Kasumi-1 (cell line): Measurements from ENCODE around the gene PRPSAP2.
A peak's percentile ranks its signal among the peaks of the same experiment; 100 is the strongest.

Experiments
- DNase-seq, 2 experiments: peaks; one replicate each; lab custom pipeline; 2025; lab: John Stamatoyannopoulos, UW

The PRPSAP2 gene

GRCh38 chr17:18962494-18962815, 104.5 kb downstream of the PRPSAP2 start:
- no peak for DNase-seq

- DNase-seq = no peak
These were observed 105.4 kb downstream of the PRPSAP2 start for GRCh38 chr17:18963126-18964017.

- DNase-seq = no peak
These were observed 106.1 kb downstream of the PRPSAP2 start for GRCh38 chr17:18964018-18964351.

GRCh38 chr17:18964550-18964949, 106.6 kb downstream of the PRPSAP2 start:
- DNase-seq = no peak

- DNase-seq = no peak
These were observed 107.8 kb downstream of the PRPSAP2 start for GRCh38 chr17:18965530-18966236.

GRCh38 chr17:18966831-18967624, 109.1 kb downstream of the PRPSAP2 start:
- DNase-seq = peak in 1 of 2 experiments; percentile 0

- peak; percentile 26 to 32 for DNase-seq
These were observed 110.0 kb downstream of the PRPSAP2 start for GRCh38 chr17:18967916-18968315.

- peak; percentile 9 to 37 for DNase-seq
These were observed 110.4 kb downstream of the PRPSAP2 start for GRCh38 chr17:18968345-18968744.

GRCh38 chr17:18968945-18969887, 111.3 kb downstream of the PRPSAP2 start:
- DNase-seq = peak; percentile 5 to 17

GRCh38 chr17:18970582-18971480, 112.9 kb downstream of the PRPSAP2 start:
- no peak for DNase-seq

- DNase-seq = no peak
These were observed 113.9 kb downstream of the PRPSAP2 start for GRCh38 chr17:18971801-18972200.

GRCh38 chr17:18974407-18975149, 116.6 kb downstream of the PRPSAP2 start:
- no peak for DNase-seq

- DNase-seq = no peak
These were observed 117.7 kb downstream of the PRPSAP2 start for GRCh38 chr17:18975597-18975996.

- DNase-seq = no peak
These were observed 118.3 kb downstream of the PRPSAP2 start for GRCh38 chr17:18976201-18976600.

- no peak for DNase-seq
These were observed 119.1 kb downstream of the PRPSAP2 start for GRCh38 chr17:18977021-18977420.

GRCh38 chr17:18977646-18978045, 119.7 kb downstream of the PRPSAP2 start:
- no peak for DNase-seq

- no peak for DNase-seq
These were observed 120.1 kb downstream of the PRPSAP2 start for GRCh38 chr17:18978050-18978449.

- no peak for DNase-seq
These were observed 120.7 kb downstream of the PRPSAP2 start for GRCh38 chr17:18978655-18979054.
